ENCODE results near the gene GLG1.

GRCh38 chr16:74570412-74571301, 36.3 kb downstream of the GLG1 start:
- TF ChIP-seq POLR2A (IDR thresholded peaks at IDR 0.05; ENCODE audit: low read depth, low read length) (no peak), TAF1 (IDR thresholded peaks at IDR 0.05; ENCODE audit: low read depth, low read length) (no peak), POLR2AphosphoS5 (IDR thresholded peaks at IDR 0.05; ENCODE audit: low read depth, low read length) (no peak), SPI1 (IDR thresholded peaks at IDR 0.05; ENCODE audit: low read depth, low read length) (no peak), POU2F2 (IDR thresholded peaks at IDR 0.05; ENCODE audit: low read depth, low read length) (no peak), PAX5 (IDR thresholded peaks at IDR 0.05; ENCODE audit: insufficient read depth, low read length, severe bottlenecking) (no peak)

All from GM12891 (cell line).